ENCODE measurements around the gene SNX30.

Gene SNX30

DNA sequence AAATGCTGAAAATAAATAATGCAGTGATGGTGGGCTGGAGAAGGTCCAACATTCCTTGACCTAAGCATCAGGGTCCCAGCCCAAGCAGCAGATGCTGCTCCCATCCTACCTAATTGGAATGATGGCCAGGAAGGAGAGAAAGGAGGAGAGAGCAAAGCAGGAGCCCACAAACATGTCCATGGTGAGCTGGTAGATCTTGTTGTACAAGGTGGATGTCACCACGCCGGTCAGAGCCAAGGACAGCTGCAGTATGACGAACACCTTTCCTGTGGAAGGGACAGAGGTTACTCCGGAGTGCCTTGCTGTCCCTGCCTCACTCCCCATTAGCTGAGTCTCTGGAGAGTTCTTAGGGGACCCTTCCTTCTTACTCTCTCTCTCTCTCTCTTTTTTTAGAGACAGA lies 135.8 kb downstream of the SNX30 start:
- DNase-seq = no peak
- no peak for ATAC-seq

DNA sequence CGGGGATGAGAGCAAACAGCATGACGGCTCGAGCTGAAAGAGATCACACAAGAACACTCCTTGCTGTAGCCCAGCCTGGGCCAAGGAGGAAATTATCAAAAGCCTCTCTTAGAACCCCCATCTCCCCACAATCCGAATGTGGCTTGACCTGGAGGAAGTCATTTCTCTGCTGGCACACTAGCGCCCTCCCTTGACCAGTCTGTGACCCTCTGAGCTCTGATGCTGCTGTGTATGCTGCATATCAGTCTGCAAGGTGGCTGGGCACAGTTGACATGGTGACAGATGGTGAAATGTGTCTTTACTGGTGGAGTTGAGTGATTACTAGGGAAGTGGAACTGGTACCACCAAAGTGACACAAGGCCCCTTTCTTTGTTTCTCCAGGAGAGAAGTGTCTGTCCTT lies 136.8 kb downstream of the SNX30 start:
- DNase-seq = no peak
- ATAC-seq = no peak

GRCh38 chr9:112890106-112891081 lies 139.8 kb downstream of the SNX30 start, which contains the start of gene SLC46A2:
Gene SLC46A2 (minus strand): TSS chr9:112890876. CDS start chr9:112890681, 195 bp downstream.
- no peak for DNase-seq
- no peak for ATAC-seq

GRCh38 chr9:112891521-112891920 lies 141.0 kb downstream of the SNX30 start:
- ATAC-seq = no peak
- no peak for DNase-seq

GRCh38 chr9:112892981-112893380 lies 142.4 kb downstream of the SNX30 start:
- no peak for DNase-seq
- no peak for ATAC-seq

GRCh38 chr9:112894041-112894440 lies 143.5 kb downstream of the SNX30 start:
- ATAC-seq = no peak
- no peak for DNase-seq

- ATAC-seq (no peak), DNase-seq (no peak)
Measured at GRCh38 chr9:112894699-112895098, 144.1 kb downstream of the SNX30 start.

DNA sequence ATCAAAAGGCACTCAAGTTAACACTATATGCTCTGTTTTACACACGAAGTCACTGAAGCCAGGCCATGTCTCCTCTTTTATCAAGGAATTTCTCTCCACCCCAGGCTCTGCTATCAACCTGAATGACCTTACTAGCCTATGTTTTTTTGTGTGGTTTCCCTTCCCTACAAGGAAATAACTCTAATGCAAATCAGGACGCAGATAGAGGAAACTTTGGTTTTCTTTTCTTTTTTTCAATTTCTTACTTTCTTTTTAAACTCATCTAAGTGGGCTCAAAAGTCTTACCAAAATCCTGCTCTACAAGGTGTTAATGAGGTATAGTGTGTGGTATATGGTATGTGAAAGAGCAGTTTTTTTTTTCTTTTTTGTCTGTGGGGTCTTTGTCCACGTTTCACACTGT lies 145.6 kb downstream of the SNX30 start:
- no peak for DNase-seq
- ATAC-seq = no peak

GRCh38 chr9:112898872-112899311 lies 148.3 kb downstream of the SNX30 start:
- ATAC-seq (no peak), DNase-seq (no peak)

- ATAC-seq = no peak
Measured at GRCh38 chr9:112900488-112900887, 149.9 kb downstream of the SNX30 start.

GRCh38 chr9:112900901-112901300 lies 150.3 kb downstream of the SNX30 start:
- ATAC-seq = no peak

More at GRCh38 chr9:112900488-112900887, 149.9 kb downstream of the SNX30 start:
- DNase-seq = no peak

DNA sequence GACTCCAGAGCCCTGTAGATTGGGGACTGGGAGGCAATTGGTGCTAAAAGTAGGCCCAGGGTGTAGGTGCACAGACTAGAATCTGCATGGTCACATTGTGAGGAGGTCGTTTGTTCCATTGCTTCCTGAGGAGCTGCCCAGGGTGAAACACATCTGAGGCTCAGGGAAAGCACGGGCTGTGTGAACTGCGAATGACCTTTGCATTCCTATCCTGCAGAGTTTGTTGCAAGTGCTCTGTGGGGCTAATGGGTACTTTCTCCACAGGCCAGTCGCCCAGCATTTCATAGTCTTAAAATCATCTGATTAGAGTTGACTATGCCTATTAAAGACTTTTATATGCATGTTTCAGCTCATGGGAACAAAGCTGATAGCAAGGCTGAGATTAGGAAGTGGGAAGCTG lies 154.5 kb downstream of the SNX30 start:
- DNase-seq (no peak), ATAC-seq (no peak)

More at GRCh38 chr9:112900901-112901300, 150.3 kb downstream of the SNX30 start:
- DNase-seq = no peak

GRCh38 chr9:112911736-112912135 lies 161.2 kb downstream of the SNX30 start:
- ATAC-seq (no peak), DNase-seq (no peak)

DNA sequence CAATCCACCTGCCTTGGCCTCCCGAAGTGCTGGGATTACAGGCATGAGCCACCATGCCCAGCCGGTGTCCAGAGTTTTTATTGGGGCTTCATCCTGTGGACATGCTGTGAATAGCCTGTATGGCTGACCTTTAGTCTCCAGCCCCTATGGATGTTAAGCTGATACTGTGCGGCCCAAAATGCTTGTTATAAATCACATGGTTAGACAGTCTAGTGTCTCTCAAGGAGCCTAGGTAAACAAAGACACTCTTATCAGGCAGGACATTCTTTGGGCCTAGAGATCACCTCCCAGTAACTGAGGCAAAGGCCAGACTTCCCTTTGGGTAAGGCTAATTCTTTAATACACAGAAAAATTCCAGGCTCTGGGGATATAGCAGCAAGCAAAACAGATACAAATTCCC lies 162.1 kb downstream of the SNX30 start:
- ATAC-seq (no peak), DNase-seq (no peak)

- DNase-seq = no peak
- no peak for ATAC-seq
Measured at GRCh38 chr9:112913326-112913725, 162.8 kb downstream of the SNX30 start.

DNA sequence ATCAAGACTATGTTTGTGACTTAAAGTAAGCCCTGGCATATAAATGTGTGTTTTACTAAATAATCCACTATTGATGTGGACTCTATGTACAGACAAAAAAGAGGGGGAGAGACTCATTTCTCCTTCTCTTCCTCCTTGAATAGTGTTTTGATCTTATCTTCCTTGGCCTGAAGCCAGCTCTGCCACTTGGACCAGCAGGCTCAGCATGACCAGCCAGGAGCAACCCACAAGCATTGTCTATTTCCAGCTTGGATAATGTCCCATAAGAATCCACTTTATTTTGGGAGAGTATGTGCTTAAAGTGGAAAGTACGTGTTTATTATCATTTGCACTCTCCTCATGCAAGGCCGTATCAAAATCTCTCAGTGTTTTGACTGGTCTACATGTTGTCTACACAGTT lies 164.0 kb downstream of the SNX30 start:
- DNase-seq (no peak), ATAC-seq (no peak)

DNA sequence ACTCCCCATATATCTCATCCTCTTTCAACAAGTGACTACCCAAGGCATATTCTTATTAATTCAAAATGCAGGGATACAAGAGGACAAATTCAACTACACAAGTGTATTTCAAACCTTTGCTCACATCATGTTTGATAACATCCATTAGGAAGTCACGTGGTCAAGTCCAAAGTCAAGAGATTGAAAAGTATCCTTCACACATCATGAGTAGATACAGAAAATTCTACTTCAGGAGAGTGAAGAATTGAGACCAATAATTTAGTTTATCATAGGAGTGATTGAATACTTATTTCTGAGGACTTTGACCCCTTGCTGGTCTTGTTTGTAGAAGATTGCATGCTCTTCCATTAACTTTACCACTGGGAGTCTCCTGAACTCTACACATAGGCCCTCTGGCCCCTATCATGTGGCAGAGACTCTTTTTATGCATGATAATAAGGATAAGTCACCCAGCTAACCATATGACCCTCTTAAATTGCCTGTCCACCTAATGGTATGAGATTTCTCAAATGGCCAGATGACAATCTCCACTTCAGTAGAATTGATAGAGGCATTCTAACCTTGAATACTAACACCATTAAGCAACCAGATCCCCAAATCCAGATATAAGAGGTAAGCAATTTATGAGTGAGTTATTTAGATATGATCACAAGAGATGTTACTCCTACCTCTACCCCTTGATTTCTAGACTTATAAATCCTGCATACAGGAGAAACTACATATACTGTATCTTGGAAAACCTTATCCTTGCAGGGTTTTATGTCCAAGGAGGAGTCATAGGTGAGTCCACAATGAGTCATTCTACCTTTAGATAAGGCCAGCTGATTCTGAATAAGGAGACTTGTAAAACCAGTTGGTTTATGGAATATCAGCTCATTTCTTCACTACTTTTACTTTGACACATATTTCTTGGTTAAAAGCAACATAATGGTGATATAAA lies 166.8 kb downstream of the SNX30 start:
- ATAC-seq (no peak), DNase-seq (no peak)

DNA sequence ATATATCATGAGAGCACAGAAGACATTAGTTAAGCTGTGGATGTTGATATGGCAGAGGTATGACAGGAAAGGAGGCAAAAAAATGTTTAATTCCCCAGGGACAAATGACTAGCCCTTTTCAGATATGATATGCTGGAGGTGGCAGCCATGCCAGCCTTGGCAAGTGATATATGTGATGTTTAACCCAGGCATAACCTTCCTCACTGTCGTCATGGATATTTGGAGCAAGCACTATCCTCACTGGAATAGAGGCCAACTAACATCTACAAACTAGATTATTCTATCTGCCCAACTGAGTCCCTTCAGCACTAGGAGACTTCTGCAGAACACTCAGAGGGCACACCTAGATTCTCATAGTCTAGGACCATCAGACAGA lies 167.4 kb downstream of the SNX30 start:
- DNase-seq (no peak), ATAC-seq (no peak)

GRCh38 chr9:112921549-112921948 lies 171.0 kb downstream of the SNX30 start:
- DNase-seq = no peak
- ATAC-seq = no peak
